Ascending aorta (tissue), 2 donors: ENCODE data around the gene CLCN5. TPM values are rescaled to one million over a fixed set of nuclear protein-coding genes. Genes with fewer than 3 reads are reported as not detected.
A peak's percentile ranks its signal among the peaks of the same experiment; 100 is the strongest.

ENCODE experiments used
- DNase-seq, 2 donors: peaks; one replicate each; pipeline ENCODE4 v3.0.0-alpha.2; 2019; ENCODE audit warnings: low spot score in 2 of 2
- H3K27ac ChIP-seq, 2 donors: fragments of 200-600 bp; sonication (generic); one replicate each; pipeline ENCODE4 v1.5.1; 2016 to 2017; ENCODE audit warnings: mild to moderate bottlenecking in 1 of 2
- H3K27me3 ChIP-seq: fragments of 200-600 bp; sonication (generic); one replicate; pipeline ENCODE4 v1.5.1; 2017
- H3K36me3 ChIP-seq, 2 donors: fragments of 200-600 bp; sonication (generic); one replicate each; pipeline ENCODE4 v1.5.1; 2016
- H3K4me1 ChIP-seq, 2 donors: fragments of 200-600 bp; sonication (generic); one replicate each; pipeline ENCODE4 v1.5.1; 2016 to 2017; ENCODE audit warnings: mild to moderate bottlenecking in 1 of 2
- H3K4me3 ChIP-seq, 2 donors: fragments of 200-600 bp; sonication (generic); one replicate each; pipeline ENCODE4 v1.5.1; 2016 to 2017; ENCODE audit warnings: mild to moderate bottlenecking in 1 of 2
- H3K9me3 ChIP-seq, 2 donors: fragments of 200-600 bp; sonication (generic); one replicate each; pipeline ENCODE4 v1.5.1; 2016
- CTCF ChIP-seq, 3 experiments: fragments of 200-600 bp in 2 of 3; fragments of 450-650 bp in 1 of 3; sonication (generic) in 2 of 3; IDR thresholded peaks; one replicate each; pipeline ENCODE4 v1.5.1; 2016 to 2019; ENCODE audit warnings: antibody characterized with exemption in 3 of 3, mild to moderate bottlenecking in 1 of 3, moderate library complexity in 1 of 3
- intact Hi-C: fragments of 100-400 bp; cut with DNase I; formaldehyde crosslinking; loops from one replicate; pipeline ENCODE4 v1.15.1; 2023
- total RNA-seq: library from RNA; depleted of rRNA; stranded (reverse); fragments of >200 nt; gene quantifications from one replicate; pipeline ENCODE4 v1.1.0, GENCODE V29; 2016

CLCN5 gene
- total RNA-seq, result 2.0 TPM

- Histone ChIP-seq H3K27ac (peak within 1 kb of the TSS; percentile 58 to 86), H3K4me3 (peak within 1 kb of the TSS; percentile 59 to 89), H3K36me3 (no peaks in the 10 kb centered on the region), H3K27me3 (no peaks in the 10 kb centered on the region), H3K4me1 (no peaks in the 10 kb centered on the region), H3K9me3 (no peaks in the 10 kb centered on the region)
- intact Hi-C loops, result loop anchor here (1.0 to 10.0 kb wide), 3 partner anchors 43 to 1472 kb away; partner anchors contain the start of genes HDAC6 and USP27X
- DNase-seq, result peak; percentile 86 to 98
- no peak for TF ChIP-seq CTCF (IDR thresholded peaks at IDR 0.05)
Observed at GRCh38 chrX:49922291-49923241, at the start of gene CLCN5. Gene CLCN5 (plus strand): TSS chrX:49922596. CDS start chrX:49925299, 2,703 bp downstream.

- intact Hi-C loops, result no loop called here
- H3K9me3 ChIP-seq, result no peaks in the 10 kb centered on the region
- no peaks in the 10 kb centered on the region for H3K4me1 ChIP-seq
- peak in 1 of 3 experiments; percentile 42 for TF ChIP-seq CTCF (IDR thresholded peaks at IDR 0.05)
- no peaks in the 10 kb centered on the region for H3K36me3 ChIP-seq
- H3K27ac ChIP-seq, result no peak overlapping the region
- no peak overlapping the region for H3K4me3 ChIP-seq
- H3K27me3 ChIP-seq, result no peaks in the 10 kb centered on the region
- no peak for DNase-seq
Observed at GRCh38 chrX:49876750-49877149, 45.6 kb upstream of the CLCN5 start.

- peak overlapping the region; percentile 83 to 85 for H3K27ac ChIP-seq
- intact Hi-C loops, result no loop called here
- no peak for TF ChIP-seq CTCF (IDR thresholded peaks at IDR 0.05)
- no peak overlapping the region for H3K4me3 ChIP-seq
- no peaks in the 10 kb centered on the region for H3K27me3 ChIP-seq
- no peaks in the 10 kb centered on the region for H3K9me3 ChIP-seq
- no peak for DNase-seq
- H3K36me3 ChIP-seq, result no peaks in the 10 kb centered on the region
- H3K4me1 ChIP-seq, result no peaks in the 10 kb centered on the region
Observed at GRCh38 chrX:49877397-49878101, 44.8 kb upstream of the CLCN5 start.

GRCh38 chrX:49878128-49878833, 44.1 kb upstream of the CLCN5 start:
- TF ChIP-seq CTCF (IDR thresholded peaks at IDR 0.05), result no peak
- Histone ChIP-seq H3K9me3 (no peaks in the 10 kb centered on the region), H3K27me3 (no peaks in the 10 kb centered on the region), H3K4me3 (peak overlapping the region; percentile 46 to 81), H3K27ac (peak overlapping the region; percentile 83 to 85), H3K36me3 (no peaks in the 10 kb centered on the region), H3K4me1 (no peaks in the 10 kb centered on the region)
- DNase-seq, result no peak
- intact Hi-C loops, result no loop called here
